Activated CD4-positive, alpha-beta T cell treated with anti-CD3 and anti-CD28 coated beads, Interleukin-2, amount 50 U/mL, for 16 hours (primary cell): ENCODE measurements around the gene BTBD16.

ENCODE experiments used
- DNase-seq: peaks from one replicate; pipeline ENCODE4 v3.0.0-alpha.2; 2020

The BTBD16 gene

DNA sequence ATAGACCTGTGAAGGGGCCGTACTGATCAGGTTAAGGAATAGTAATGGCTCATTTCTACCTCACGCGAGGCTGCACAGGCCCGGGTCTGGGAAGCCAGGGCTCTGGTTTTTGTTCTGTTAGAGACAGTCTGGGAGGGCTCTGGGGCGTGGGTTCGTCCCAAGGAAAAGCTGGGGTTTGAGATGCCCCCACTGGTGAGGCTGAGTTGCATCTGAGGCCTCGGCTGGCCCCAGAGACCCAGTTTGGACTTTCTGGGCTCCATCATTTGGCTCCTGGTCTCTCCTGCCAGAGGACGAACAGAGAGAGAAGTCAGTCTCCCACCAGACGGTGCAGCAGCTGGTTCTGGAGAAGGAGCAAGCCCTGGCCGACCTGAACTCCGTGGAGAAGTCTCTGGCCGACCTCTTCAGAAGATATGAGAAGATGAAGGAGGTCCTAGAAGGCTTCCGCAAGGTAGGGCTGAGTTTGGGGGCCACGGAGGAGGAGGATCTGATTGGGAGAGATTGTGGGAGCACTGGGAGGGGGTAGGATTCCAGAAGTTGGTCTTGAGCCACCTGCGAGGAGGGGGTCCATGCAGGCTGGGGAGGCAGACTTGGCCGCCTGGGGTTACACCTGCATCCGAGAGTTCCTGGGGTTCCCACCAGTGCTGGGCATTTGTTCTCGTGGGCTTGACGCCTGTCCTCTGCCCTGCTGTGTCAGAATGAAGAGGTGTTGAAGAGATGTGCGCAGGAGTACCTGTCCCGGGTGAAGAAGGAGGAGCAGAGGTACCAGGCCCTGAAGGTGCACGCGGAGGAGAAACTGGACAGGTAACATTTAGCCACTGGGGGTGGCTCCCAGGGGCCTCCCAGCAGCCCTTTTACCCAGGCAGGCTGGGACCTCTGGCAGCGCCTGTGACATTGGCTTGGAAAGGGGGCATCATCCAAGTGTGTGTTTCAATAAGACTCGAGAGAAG, 22.5 kb upstream of the BTBD16 start:
- DNase-seq, result no peak

DNA sequence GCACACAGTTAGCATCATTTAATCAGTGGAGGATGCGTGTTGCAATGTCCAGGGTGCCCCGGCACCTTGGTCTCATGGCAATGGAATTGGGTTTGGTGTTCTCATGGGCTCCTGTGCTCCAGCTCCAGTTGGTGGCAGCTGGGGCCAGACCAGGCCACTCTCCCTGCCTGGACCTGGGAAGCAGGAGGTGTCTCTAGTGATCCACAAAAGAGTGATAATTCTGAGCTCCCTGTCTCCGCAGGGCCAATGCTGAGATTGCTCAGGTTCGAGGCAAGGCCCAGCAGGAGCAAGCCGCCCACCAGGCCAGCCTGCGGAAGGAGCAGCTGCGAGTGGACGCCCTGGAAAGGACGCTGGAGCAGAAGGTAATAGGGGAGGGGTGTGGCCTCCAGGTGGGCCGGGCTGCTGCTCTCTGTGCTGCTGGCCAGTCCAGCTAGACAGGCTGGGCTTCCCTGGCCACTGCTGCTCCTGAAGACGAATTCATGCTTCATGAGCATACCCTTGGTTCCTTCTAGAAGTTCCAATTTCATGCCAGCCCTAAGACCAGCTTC, 21.7 kb upstream of the BTBD16 start:
- DNase-seq, result no peak

GRCh38 chr10:122249991-122250750, 20.9 kb upstream of the BTBD16 start:
- DNase-seq, result no peak

GRCh38 chr10:122251459-122252255, 19.4 kb upstream of the BTBD16 start:
- DNase-seq, result no peak

- no peak for DNase-seq
Measured at GRCh38 chr10:122252805-122253204, 18.3 kb upstream of the BTBD16 start.

- DNase-seq, result no peak
Measured at GRCh38 chr10:122253605-122254004, 17.5 kb upstream of the BTBD16 start.

DNA sequence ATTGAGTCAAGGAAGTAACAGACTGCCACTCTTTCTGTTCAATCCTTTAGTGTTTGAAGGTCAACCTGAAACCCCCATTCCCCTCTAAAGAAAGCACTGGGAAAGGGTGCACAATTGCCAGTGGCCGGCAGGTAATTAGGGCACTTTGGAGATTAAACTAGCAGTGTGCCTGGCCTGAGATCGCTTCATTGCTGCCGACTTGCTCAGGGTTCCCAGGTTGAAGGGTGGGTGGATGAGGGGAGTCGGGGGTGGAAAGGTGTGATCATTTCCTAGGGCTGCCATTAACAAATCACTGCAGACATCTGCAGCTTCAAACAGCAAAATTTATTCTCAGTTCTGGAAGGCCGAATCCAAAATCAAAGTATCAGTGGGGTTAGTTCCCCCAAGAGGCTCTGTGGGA, 16.3 kb upstream of the BTBD16 start:
- DNase-seq, result no peak

GRCh38 chr10:122255509-122256301, 15.4 kb upstream of the BTBD16 start:
- no peak for DNase-seq

GRCh38 chr10:122257041-122257440, 14.1 kb upstream of the BTBD16 start:
- no peak for DNase-seq

DNA sequence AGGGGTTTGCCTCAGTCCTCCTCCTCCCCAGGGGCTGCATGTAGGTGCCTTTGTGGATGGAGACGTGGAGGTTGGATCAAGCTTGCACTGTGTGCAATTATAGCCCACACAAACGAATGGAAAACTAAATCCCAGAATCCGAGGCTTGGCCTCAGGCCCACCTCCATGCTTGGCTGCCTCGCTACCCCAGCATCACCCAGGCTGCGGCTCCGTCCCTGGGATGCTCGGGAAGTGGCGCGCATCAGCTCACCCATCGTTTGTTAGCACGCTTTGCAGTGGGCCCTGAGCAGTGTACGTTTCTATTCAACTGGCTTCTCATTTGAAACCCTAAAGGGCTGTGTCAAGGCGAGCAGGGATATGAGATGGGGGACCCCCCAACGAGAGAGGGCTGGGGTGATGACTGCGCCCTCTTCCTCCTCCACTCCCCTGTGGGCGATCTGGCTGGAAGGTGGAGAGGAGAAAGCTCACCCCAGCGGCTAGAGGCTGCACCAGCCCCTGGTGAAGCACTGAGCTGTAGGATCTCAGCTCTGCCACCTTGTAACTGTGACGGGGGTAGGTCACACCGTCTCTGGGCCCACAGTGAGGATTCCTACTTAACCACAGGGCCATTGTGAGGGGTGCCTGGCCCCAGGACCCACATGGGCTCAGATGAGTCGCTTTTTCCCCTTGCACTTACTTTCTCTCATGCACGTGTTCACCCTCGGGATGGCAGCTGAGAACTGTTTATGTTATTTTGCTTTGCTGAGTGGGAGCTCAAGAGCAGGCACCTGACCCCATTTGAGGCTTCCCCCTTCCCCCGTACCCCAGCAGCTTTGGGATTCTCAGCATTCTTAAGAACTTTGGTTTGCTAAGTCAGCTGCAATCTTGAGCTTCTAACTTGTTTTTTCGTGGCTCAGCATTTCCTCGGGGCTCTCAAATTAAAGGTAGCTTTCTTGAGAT, 12.7 kb upstream of the BTBD16 start:
- no peak for DNase-seq

DNA sequence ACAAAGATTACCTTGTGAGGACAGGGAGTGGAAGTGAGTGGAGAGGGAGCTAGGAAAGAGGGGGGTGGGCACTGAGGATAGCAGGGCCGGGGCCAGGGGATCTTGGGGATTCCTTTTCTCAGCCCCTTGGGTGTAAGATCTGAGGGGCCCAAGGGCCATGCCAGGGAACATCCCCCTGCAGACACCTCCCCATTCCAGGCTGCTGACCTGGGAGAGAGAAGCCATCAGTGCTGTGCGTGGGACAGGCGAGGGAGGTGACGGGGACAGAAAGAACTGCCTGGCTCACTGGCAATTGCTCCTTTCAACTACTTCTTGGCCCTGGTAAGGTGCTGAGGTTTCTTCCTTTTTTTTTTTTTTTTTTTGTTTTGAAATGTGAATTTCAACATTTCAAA, 12.0 kb upstream of the BTBD16 start:
- DNase-seq, result no peak

GRCh38 chr10:122261584-122261983, 9.5 kb upstream of the BTBD16 start:
- DNase-seq, result no peak

DNA sequence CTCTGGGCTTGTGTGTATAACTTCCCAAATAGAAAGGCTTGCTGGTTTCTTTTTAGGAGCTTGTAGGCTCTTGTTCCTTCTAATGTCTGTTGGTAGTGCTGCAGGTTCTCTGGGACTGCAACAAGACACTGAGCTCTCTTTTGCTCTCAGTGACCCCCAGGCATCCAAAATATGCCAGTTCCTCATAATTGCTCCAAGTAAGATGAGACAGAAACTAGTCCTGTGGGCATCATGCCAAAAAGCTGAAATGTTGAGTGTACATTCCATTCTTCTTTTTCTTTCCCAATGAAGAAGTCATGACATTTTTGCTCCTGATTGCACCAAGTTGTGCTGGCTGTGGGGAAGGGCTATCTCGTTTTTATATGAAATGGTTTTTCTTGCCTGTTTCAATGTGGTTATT, 7.1 kb upstream of the BTBD16 start:
- DNase-seq, result no peak

DNA sequence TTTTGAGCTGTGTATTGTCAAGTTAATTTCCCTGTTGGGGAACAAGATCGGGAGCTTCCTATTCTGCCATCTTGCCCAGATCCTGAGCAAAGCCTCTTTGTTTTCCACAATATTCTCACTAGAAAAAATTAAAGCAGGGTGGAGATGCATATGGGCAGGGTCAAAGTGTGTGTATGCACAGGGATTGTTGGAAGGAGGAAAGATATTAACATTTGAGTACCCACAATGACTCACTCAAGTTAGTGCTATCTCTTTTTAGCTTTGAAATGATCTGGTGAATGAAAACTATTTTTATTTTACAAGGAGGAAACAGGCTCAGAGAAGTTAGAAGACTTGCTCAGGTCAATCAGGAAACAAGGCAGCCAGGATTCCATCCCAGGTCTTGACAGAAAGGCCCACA, 6.7 kb upstream of the BTBD16 start:
- DNase-seq, result no peak

DNA sequence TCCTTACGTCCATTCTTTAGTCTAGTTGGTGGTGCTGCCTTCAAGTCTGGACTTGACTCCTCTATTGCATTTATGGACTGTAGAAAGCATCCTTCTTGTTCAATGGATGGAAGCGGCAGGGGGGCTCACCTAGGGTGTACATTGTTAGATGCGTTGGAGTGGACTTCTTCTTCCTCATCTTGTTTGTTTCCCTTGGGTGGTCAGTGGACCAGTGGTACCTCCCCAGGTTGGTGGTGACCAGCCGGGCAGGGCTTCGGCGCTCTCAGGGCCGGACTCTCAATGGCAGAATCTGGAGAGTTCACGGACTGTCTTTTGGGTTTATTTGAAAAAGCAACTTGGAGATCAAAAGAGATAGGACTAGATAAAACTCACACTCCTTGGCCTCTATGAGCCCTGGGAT, 6.2 kb upstream of the BTBD16 start:
- DNase-seq, result no peak

DNA sequence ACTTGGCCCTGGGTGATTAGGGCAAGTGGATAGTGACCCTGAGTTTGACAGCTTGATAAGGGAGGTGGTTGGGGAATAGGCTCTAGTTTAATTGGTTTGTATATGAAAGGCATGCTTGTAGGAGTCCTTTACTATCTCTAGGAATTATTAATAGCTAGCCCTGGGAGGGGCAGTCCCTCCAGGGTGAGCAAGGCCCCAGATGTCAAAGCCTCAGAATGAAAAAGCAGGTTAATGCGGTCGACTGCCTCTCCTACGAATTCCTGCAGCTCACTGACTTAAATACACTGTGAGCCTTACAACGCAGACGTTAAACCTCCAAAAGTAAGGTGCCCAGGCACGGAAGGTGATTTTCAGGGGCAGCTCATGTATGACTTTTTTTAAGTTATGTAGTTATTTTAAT, 5.2 kb upstream of the BTBD16 start:
- no peak for DNase-seq

GRCh38 chr10:122267849-122268737, 3.0 kb upstream of the BTBD16 start:
- peak; percentile 42 for DNase-seq

GRCh38 chr10:122269059-122269687, 1.9 kb upstream of the BTBD16 start:
- no peak for DNase-seq

GRCh38 chr10:122273966-122274545, 3.0 kb downstream of the BTBD16 start:
- DNase-seq, result no peak
